ENCODE measurements around the gene CCDC88C.

Gene CCDC88C

DNA sequence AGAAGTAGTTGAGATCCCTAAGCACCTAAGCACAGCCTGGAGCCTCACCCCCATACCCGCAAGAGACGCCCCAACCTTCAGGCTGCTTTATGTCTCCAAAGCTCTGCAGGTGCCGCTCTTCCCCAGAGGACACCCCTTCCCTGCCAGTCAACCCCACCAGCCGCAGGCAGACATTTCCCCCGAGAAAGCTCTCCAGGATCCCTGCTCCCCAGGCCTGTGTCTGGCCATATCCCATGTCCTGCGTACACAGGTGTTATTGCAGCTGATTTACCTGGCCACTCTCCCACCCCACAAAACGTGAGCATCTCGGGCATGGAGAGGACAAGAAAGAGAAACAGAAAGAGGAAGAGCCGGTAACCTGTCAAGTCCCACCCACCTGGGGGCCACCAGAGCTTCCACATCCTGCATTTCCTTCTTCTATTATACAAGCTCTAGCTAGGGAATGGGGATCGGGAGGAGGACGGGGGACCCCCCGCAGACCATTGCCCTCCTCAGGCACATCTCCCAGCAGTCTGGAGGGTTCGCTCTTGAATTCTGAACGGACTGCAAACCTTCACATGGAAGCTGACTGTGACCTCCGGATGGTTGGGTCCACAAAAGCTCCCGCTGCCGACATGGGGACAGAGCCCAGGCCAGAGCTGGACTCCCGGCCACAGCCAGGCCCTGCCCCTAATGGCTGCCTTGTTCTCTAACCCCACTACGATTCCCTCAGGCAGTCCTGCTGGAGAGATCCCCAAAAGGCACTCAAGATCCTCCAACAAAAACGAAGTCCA lies 17.6 kb downstream of the CCDC88C start:
- DNase-seq (ENCODE audit: low read depth), result no peak

DNA sequence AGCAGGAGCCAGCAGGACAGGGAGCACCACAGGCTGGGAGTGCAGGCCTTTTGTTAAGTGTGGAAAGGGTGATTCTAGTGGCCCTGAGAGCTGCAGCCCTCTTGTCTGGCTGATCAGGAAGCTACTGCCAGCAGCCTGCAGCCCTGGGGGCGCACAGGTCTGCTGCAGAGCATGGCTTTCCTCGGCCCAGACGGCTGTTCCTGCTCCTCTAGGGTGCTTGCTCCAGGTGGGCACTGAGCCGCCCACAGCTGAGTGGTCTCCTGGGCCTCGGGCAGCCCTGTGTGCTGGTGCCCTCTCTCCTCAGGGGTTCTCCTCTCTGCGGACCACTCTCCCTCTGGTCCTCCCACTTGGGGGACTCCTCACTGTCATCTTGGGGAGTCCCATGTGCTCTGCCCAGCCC lies 18.9 kb downstream of the CCDC88C start:
- DNase-seq (ENCODE audit: low read depth), result no peak

DNA sequence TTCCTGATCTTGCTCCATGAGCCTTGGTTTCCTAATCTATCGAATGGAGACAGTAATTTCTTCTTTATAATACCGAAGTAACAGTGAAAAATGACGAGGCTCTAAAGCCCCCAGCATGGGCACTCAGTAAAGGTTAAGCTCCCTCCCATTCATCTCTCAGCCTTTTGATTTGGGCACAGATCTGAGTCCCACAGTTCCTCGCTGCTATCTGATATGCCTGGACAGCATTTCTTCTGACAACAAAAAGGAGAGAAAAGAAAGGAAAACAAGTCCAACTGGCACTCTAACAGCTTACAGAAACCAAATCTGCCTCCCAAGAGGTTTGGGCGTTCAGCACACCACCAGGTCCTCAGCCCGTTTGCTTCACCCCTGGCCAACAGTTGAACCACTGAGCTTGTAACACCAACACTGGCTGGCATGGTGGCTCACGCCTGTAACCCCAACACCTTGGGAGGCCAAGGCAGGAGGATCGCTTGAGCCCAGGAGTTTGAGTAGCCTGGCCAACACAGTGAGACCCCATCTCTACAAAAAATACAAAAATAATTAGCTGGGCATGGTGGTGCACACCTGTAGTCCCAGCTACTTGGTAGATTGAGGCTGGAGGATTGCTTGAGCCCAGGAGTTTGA lies 19.5 kb downstream of the CCDC88C start:
- no peak for DNase-seq (ENCODE audit: low read depth)

DNA sequence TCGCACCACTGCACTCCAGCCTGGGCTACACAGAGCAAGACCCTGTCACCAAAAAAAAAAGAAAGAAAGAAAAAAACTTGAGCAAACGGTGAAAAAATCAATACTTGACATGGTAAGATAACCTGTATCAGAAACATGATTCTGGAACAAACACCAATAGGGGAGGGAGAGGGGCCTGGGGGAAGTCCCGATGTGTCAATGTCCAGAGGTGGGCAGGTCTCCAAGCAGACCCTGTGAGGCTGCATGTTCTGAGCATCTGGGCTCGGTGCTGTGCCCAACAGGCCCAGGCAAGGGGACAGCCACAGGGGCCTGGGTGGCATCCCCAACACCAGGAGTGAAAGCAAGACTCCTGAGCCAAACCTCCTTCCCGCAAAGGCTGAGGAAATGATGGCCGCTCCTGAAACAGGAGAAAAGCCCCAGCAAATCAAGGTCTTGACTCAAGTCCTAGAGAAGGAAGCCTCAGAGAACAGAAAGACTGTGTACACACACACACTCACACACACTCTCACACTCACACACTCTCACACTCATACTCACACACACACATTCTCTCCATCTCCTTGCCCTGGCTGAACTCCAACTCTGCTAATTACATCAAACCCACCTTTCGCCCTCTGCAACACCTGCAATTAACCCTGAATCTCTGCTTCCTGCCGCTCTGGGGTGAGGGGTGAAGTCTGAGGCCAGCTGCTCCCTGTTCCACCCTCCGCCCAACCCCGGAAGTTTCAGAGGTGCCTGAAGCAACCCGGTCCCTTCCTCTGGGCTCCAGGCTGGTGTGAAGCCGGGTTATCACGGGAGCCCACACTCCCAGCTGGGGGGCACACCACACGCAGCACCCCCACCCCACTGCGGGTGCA lies 20.4 kb downstream of the CCDC88C start:
- DNase-seq (ENCODE audit: low read depth), result peak; percentile 50

DNA sequence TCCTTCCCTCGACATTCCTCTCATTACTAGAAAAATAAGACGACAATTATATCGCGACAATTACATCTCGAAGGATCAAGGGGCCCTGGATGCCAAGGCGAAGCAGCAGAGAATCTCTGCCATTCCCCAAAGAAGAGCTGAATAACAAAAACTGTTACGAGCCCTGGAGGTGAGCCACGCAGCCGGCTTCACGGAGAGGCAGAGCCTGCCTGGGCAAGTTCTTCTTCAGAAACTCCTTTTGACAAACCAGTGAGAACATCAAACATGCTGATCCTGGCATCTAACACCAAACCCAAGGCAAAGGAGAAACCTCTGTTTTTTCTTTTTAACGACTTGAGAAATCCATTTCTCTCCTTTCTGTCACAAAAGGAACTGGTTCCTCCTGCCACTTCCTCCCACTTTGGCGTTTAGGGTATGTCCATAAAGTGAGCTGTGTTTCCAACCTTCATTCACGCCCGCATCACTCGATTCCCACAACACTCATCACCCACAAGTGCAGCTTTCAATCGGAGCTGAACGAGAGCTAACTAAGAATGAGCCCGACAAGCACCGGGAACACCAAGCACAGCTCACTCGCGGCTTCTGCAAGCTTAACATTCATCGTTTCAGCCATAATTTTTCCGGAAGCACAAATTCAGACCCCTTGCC lies 21.5 kb downstream of the CCDC88C start:
- DNase-seq (ENCODE audit: low read depth), result no peak

DNA sequence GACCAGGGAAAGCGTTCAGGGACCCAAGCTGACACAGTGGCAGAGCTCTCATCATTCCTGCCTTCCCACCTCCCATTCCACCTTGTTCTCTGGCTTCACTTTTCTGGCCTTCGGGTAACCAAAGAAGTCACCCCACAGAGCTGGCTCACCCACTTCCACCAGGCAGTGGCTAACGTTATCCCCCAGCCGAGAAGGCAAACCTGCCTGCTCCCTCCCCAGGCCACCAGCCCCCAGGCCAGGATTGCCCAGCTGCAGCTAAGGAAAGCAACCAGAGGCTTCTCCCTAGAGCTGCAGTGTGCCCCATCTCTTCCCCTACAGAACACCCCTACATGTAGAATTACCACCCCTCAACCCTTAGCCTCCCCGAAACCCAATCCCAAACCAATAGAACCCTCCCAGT lies 22.2 kb downstream of the CCDC88C start:
- no peak for DNase-seq (ENCODE audit: low read depth)

DNA sequence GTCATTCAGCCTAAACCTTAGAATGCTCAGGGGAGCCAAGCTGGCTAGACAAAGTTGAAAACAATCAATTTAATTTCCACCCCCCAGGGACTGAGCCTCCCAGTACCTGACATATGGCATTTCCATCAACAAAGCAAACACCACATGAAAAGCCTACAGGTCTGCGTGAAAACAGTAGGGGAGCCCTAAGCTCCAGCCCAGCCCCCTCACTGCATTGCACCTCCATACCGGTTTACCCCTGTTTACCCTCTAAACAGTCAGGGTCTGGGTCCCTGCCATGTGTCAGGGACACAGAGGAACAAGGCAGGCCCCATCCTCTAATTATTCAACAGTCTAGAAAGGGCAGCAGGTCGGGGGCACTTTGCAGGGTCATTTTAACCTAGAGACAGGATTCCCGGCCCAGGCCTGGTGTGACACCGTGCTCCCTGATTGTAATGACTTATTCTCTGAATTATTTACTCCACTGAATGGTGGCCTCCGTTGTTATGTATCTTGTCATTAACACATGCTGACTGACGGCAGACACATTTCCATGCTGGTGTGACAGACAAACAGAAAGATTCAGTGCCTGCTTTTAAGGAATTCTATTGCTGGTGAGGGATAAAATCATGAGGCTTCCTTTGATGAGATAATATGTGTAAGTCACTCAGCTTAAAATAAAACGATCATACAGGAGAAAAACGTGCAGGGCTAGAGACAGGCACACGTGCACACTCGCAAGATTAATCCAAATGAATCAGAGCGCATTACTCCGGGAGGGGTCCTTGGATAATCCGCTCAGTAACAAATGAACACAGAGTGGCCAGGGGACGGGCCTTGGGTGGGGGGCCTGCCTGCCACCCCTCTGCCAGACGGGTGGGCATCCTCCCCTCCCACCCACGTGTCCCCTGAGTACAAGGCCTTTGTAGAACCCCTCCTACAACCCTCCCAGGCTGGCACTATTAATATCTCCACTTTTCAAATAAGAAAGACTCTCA lies 23.2 kb downstream of the CCDC88C start:
- no peak for DNase-seq (ENCODE audit: low read depth)

DNA sequence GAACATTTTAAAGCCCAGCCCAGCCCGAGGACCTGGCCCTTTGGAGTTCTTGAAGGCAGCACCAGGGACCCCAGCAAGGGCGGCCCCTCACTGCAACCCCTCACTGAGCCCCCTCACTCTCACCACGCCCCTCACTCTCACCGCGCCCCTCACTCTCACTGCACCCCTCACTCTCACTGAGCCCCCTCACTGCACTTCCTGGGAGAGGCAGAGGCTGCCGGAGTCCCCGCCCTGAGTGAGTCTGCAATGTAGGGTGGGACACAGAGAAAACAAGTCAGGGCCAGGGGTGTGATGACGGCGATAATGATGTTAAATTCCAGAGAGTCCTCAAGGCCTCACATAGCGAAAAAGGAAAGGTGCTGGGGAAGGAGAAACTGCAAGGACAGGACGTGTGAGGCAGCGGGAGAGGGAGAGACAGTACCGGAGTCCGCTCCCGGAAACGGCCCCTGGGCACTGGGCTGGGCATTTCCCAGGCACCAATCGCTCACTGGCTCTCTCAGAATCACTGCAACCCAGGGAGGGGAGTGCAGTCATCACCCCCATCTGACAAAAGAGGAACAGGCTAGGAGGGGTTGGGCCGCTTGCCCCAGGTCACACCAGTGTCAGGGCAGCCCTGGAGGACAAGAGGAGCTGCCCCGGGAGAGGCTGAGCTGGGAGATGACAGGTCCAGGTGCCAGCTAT lies 24.9 kb downstream of the CCDC88C start:
- no peak for DNase-seq (ENCODE audit: low read depth)

DNA sequence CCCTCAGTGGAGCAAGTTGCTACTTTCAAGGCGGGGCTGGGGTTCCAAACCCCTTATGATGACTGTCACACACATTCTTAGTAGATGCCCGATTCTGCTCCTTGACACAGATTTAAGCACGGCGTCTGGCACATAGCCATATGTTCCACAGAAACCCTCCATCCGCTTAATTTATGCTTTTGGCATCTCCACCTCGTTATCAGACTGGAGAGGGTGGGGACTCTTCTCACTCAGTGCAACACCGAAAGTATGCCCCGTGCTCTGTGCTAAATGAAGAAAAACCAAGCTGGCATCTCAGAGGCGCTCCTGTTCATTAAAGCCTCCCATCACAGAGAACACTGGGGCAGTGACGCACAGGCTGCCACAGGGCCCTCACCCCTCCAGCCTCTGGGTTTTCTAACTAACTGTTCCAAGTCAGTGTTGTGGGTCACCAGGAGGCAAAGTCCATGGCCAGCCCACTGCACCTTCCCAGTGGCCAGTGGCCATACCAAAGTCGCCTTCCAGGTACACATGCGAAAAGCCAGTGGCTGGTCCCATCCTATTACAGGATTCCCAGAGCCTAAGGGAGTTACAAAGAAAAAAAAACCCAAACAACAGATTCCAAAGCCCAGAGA lies 27.3 kb downstream of the CCDC88C start:
- DNase-seq (ENCODE audit: low read depth), result no peak

DNA sequence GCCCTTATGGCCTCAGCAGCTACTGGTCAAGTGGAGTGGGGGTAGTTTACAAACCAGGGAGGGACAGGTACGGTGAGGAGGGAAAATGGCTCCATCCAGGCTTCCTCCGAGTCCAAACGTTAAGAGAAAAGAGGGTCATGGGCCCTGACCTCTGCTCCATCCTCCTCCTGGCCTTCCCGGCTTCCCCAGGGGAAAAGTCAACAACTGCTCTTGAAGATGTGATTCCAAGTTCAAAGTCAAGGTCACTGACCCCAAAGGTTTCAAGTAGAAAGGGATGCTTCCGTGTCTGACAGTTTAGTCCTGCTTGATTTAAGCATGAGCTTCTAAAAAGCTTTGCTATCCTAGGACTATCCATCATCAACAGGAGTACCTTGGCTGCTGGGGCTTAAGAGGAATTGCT lies 28.5 kb downstream of the CCDC88C start:
- DNase-seq (ENCODE audit: low read depth), result no peak

DNA sequence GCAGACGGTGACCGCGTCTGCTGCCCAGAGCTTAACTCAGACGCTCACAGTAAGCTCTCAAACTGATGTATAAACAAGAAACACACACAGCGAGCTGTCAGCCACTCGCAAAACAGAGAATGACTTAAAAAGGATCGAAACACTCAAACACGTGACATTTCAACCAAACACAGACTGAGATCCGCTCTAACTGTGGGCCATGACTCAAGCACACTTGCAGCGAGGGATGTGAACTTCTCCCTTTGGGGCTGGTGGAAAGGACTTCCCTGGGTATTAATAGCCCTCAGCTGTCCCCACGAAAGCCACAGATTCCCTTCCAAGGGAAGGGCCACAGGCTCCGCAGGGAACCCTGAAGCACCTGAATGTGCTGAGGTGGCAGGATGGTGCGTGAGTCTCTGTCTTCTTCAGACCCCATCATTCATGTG lies 29.1 kb downstream of the CCDC88C start:
- DNase-seq (ENCODE audit: low read depth), result peak; percentile 43

DNA sequence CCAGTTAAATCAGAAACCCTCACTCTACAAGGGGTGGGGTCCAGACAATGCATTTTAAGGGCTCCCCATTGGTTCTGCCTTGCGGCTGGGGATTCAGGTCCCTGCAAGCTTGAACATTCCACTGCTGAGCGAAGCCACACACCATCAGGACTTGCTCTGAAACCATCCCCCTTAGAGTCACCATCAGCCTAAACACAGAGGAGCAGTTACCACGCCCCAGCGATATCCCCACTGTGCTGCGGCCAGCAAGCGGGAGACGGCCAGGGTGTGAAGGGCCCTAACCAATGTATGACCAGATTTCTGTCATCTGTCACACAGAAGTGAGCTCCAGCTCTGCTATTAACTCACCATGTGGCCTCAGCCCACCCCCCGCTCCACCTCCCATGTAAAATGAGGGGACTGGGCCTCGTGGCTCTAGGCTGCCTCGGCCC lies 29.7 kb downstream of the CCDC88C start:
- no peak for DNase-seq (ENCODE audit: low read depth)

DNA sequence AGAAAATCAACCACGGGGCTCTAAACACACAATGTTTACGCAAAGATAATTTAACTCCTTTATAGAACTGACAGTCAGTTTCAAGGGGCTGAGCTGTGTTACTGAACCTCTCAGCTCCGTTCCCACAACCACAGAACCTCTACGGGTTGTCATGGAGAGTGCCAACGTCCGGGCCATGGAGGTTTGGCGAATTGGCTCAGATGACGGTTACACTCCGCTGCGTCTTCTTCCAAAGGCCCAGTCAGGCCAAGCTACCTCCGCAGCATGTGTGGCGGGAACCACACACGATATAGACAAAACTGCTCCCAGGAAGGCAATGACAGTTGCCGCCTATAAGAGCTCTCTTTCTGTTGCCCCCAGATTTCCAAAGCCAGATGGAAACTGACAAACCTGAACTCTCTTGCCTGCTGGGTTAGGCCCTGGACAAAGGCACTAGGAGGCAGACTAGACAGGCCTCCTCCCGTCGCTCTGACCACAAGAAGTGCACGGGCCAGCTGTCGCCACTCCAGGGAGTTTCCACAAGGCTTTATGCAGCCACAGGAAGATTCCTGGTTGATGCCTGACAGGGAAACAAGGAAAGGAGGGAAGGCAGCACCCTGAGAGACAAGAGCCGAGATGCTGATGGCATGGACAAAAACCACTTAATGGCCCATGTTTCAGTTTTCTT lies 30.3 kb downstream of the CCDC88C start:
- DNase-seq (ENCODE audit: low read depth), result no peak

DNA sequence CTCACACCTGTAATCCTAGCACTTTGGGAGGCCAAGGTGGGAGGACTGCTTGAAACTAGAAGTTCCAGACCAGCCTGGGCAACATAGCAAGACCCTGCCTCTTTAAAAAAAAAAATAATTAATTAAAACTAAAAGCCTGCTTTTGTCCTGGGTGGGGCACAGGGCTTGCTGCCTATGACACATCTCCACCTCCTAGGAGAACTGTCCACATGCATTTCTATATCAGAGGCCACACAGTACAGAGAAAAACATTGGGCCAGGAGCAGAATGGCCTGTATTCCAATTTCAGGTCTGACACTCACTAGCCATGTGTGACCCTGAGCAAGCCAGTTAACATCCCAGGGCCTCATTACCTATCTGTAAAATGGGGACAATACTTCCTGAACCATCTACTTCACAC lies 31.9 kb downstream of the CCDC88C start:
- no peak for DNase-seq (ENCODE audit: low read depth)

DNA sequence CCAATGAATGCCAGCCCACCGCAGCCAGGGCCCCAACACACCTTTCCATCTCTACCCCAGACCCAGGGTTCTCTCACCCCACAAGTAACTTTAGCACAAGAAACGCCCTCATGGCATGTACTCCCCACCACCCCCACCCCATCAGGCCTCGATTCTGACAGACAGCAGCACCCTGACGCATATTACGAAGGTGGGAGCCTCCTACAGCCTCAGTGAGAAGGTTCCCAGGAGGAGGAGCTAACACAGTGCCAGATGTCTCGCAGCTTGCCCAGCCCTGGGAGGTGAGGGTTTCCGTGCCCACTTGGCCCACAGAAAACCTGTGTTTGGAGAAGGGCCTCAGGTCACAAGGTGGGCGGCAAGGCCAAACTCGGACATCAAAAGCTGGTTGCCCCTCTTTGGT lies 32.4 kb downstream of the CCDC88C start:
- DNase-seq (ENCODE audit: low read depth), result no peak

DNA sequence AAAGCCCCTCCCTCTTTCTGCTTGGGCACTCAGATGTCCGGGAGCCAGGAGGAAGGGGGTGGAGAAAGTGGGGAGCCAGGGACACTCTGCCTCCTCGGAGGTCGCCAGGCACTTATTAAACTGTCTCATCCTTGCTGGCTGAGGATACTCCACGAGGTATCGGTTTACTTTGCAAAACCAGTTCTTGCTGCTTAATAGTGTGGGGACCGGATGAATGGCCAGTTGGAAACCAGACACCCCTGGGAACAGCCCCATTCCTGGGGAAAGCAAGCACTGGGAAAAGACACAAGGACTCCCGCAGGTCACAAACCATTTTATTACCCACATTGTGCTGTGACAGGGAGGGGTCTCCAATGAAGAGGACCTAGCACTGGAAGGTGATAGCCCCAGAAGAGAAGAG lies 34.2 kb downstream of the CCDC88C start:
- DNase-seq (ENCODE audit: low read depth), result no peak

DNA sequence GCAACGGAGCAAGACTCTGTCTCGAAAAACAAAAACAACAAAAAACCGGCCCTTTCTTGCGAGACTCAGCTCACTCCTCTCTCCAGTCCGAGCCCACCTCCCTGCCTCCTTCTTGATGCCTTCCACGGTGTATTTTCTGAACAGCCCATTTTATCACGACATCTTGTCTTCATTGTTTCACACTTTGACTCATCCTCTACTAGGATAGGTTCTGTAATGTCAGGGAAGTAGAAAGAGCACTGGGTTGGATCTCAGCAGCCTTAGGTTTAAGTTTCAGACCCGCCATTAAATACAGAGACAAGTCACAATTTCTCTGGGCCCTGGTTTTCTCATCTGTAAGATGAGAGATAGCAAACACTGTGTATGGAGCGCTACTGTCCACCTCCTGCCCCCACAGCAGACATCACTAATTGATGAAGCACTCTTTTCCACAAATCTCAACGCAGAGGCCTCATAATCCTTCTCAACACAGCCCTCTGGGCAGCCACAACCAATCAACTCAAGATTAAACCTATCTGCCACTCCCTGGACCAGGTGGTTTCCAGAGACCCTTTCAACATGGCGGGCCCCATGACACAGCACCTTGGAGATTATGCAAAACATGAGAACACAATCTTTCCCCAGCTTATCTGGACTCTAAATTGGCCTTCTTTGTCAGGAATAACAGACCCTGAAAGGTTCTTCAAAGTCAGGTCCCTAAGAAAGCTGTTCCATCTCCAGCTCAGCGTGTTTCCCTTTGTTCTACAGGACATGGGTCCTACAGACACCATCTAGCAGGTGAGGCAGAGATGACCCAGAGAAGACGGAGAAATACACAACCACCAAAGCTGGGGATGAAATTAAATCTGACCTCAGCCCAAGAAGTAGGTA lies 35.6 kb downstream of the CCDC88C start:
- no peak for DNase-seq (ENCODE audit: low read depth)

DNA sequence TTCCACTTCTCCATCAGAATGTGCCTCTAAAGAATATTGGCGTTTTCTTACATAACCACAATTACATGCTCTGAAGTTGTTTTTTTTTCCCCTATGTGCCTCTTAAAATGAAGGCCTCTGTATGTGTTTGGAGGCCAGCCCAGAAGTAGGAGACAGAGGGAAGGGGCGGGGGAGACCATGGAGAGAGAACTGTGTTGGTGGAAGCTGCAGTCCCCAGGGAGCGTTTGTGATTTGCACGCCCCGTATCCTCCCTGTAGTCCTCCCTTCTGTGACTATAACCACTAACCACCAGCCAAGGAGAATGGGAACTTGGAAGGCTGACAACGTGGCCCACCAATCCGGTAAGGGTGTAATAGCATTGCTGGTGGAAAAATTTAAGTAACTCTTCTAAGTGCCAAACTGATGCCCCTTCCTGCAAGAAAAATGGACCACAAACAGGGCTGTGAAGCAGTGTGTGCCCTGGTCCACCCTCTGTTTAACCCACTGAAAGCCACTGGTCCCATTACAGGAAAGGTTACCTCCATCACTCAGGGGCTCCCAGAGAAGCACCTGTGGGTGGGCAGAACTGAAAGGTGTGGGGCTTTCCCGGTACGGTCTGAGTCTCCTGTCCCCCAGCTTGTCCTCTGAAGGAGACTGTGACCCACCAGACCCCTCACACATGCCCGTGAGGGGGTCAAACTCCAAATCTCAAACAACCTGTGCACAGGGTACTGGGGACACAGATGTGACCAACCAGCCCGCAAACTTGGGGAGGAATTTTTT lies 36.8 kb downstream of the CCDC88C start:
- no peak for DNase-seq (ENCODE audit: low read depth)
